K562 (cell line): ENCODE measurements around the gene RPS6KA2. TPM values are rescaled to one million over a fixed set of nuclear protein-coding genes. Genes with fewer than 3 reads are reported as not detected.
A peak's percentile ranks its signal among the peaks of the same experiment; 100 is the strongest.

Experiments
- ATAC-seq: fragments of 200-7000 bp; cut with Tn5 transposase; 3 replicates; pipeline ENCODE4 v1.9.1; 2020; ENCODE audit warnings: moderate library complexity
- BruUV-seq: library from RNA; stranded (reverse); fragments of 400-500 nt; replicated peaks from 2 replicates; lab custom pipeline; 2021; lab: Mats Ljungman, UMichigan
- CTCF ChIA-PET: fragments of 300-600 bp; formaldehyde crosslinking; extraction: SDS; loops from one replicate; lab custom pipeline; 2021; ENCODE audit warnings: low intra/inter-chr PET ratio; lab: Yijun Ruan, JAX
- POLR2A ChIA-PET: fragments of 300-600, 350-650 bp; sonication (Branson Sonifier 250); formaldehyde crosslinking; extraction: SDS; loops from one replicate; lab custom pipeline; 2021; ENCODE audit warnings: antibody characterized with exemption, inconsistent platforms; lab: Yijun Ruan, JAX
- DNase-seq, 4 experiments: peaks; one replicate each; pipeline versions ENCODE4 v3.0.0 to v3.0.0-alpha.2; 2011 to 2018; ENCODE audit warnings: low spot score in 3 of 4, mixed read lengths in 3 of 4; ENCODE audit errors: extremely low read depth in 1 of 4
- FAIRE-seq: peaks from 2 replicates; lab custom pipeline; 2011; peaks lifted over from hg19 to GRCh38; lab: Jason Lieb, UNC
- H2AFZ ChIP-seq: 2 replicates; pipeline ENCODE4 v1.6.0; 2011; ENCODE audit warnings: low read depth, low read length, control low read depth, inconsistent platforms
- H3K27ac ChIP-seq: fragments of 200-600 bp; 3 replicates; pipeline ENCODE4 v1.8.0; 2011; ENCODE audit warnings: low read depth, mild to moderate bottlenecking, control low read depth, inconsistent platforms, low read length, moderate library complexity, mixed read lengths; ENCODE audit errors: extremely low read depth
- H3K27me3 ChIP-seq, 2 experiments: fragments of 300-600 bp in 1 of 2; 2 replicates in 1 of 2; 3 replicates in 1 of 2; pipeline versions ENCODE4 v1.6.0 to v1.8.0; 2011; ENCODE audit warnings: inconsistent platforms in 2 of 2, low read length in 2 of 2, mild to moderate bottlenecking in 1 of 2, mixed read lengths in 1 of 2, moderate library complexity in 1 of 2; ENCODE audit not compliant: control insufficient read depth in 2 of 2, insufficient read depth in 2 of 2
- H3K36me3 ChIP-seq: fragments of 300-600 bp; 3 replicates; pipeline ENCODE4 v1.8.0; 2011; ENCODE audit warnings: mild to moderate bottlenecking, low read length, inconsistent platforms; ENCODE audit not compliant: control insufficient read depth, insufficient read depth
- H3K4me1 ChIP-seq, 2 experiments: fragments of 200-600 bp in 1 of 2; replicated peaks in 1 of 2; 2 replicates in 1 of 2; 3 replicates in 1 of 2; pipeline versions ENCODE4 v1.5.1 to v1.8.0; 2011; ENCODE audit warnings: inconsistent platforms in 2 of 2, low read length in 2 of 2, mild to moderate bottlenecking in 1 of 2, mixed read lengths in 1 of 2, moderate library complexity in 1 of 2; ENCODE audit not compliant: control insufficient read depth in 2 of 2, insufficient read depth in 2 of 2
- H3K4me2 ChIP-seq: 2 replicates; pipeline ENCODE4 v1.6.1; 2011; ENCODE audit warnings: low read length, control low read depth, inconsistent platforms, mixed read lengths; ENCODE audit not compliant: insufficient read depth
- H3K4me3 ChIP-seq: fragments of 200-600 bp; sonication (generic), shearing (Covaris generic); 2 replicates; pipeline ENCODE4 v1.5.1; 2016; ENCODE audit warnings: control low read depth, inconsistent platforms
- H3K79me2 ChIP-seq: fragments of 200-600 bp; 3 replicates; pipeline ENCODE4 v1.8.0; 2011; ENCODE audit warnings: low read length, inconsistent platforms; ENCODE audit not compliant: control insufficient read depth, insufficient read depth
- H3K9ac ChIP-seq, 2 experiments: 2 replicates each; pipeline versions ENCODE4 v1.6.0 to v1.6.1; 2011; ENCODE audit warnings: low read depth in 2 of 2, low read length in 2 of 2, control low read depth in 1 of 2, inconsistent platforms in 1 of 2, mild to moderate bottlenecking in 1 of 2, mixed read lengths in 1 of 2; ENCODE audit not compliant: insufficient read depth in 1 of 2
- H3K9me1 ChIP-seq: one replicate; pipeline ENCODE4 v1.6.0; 2011; ENCODE audit warnings: inconsistent platforms, mild to moderate bottlenecking, low read length, moderate library complexity; ENCODE audit not compliant: control insufficient read depth, insufficient read depth
- H3K9me3 ChIP-seq: replicated peaks from 2 replicates; pipeline ENCODE4 v1.5.1; 2011; ENCODE audit warnings: low read depth, low read length, inconsistent platforms; ENCODE audit not compliant: control insufficient read depth, insufficient read depth
- H4K20me1 ChIP-seq: replicated peaks from 2 replicates; pipeline ENCODE4 v1.6.1; 2011; ENCODE audit warnings: low read length, inconsistent platforms, mixed read lengths; ENCODE audit not compliant: control insufficient read depth, insufficient read depth
- CTCF ChIP-seq, 3 experiments: IDR thresholded peaks in 2 of 3; conservative IDR thresholded peaks in 1 of 3; 2 replicates each; pipeline ENCODE4 v1.5.1; 2011 to 2012; ENCODE audit warnings: low read length in 3 of 3, mild to moderate bottlenecking in 3 of 3, control low read depth in 2 of 3, improper control_type of control experiment in 1 of 3, inconsistent platforms in 1 of 3, low read depth in 1 of 3, mixed read lengths in 1 of 3, moderate library complexity in 1 of 3; ENCODE audit not compliant: insufficient read depth in 2 of 3
- E2F6 ChIP-seq, 2 experiments: IDR thresholded peaks; 2 replicates each; pipeline ENCODE4 v1.6.1; 2011; ENCODE audit warnings: borderline replicate concordance in 1 of 2, control low read depth in 1 of 2, low read depth in 1 of 2, low read length in 1 of 2, mild to moderate bottlenecking in 1 of 2, mixed read lengths in 1 of 2, moderate library complexity in 1 of 2; ENCODE audit not compliant: insufficient read depth in 1 of 2, insufficient read length in 1 of 2, poor library complexity in 1 of 2, severe bottlenecking in 1 of 2; ENCODE audit errors: extremely low read depth in 1 of 2
- EZH2 ChIP-seq: IDR thresholded peaks from 2 replicates; pipeline ENCODE4 v1.6.1; 2012; ENCODE audit warnings: low read depth, mild to moderate bottlenecking, inconsistent platforms, low read length, borderline replicate concordance
- MAX ChIP-seq: sonication (generic); formaldehyde crosslinking; IDR thresholded peaks from 2 replicates; pipeline ENCODE4 v1.9.0; 2022; ENCODE audit warnings: mild to moderate bottlenecking, missing genetic modification reagents
- RERE ChIP-seq: sonication (generic); formaldehyde crosslinking; IDR thresholded peaks from 2 replicates; pipeline ENCODE4 v1.8.0; 2023; ENCODE audit warnings: missing genetic modification reagents, mild to moderate bottlenecking, borderline replicate concordance
- SMARCA4 ChIP-seq: fragments of 450-650 bp; IDR thresholded peaks from 2 replicates; pipeline ENCODE4 v1.6.1; 2016
- TRIM25 ChIP-seq: fragments of 450-650 bp; IDR thresholded peaks from 2 replicates; pipeline ENCODE4 v1.7.0; 2016; ENCODE audit warnings: borderline replicate concordance
- WGBS: fragments of 100-300 bp; shearing (Covaris generic); methylation state at CpG from one replicate; pipeline ENCODE4 v1.1.6; 2016; ENCODE audit warnings: low coverage, mixed read lengths; ENCODE audit not compliant: insufficient coverage; ENCODE audit errors: missing lambda C conversion rate; 5-methylcytosine and 5-hydroxymethylcytosine counted together
- in situ Hi-C: fragments of 300-500 bp; cut with MboI; formaldehyde crosslinking; loops from 4 replicates; pipeline ENCODE4 v1.15.0; 2018; ENCODE audit warnings: inconsistent platforms, mixed read lengths
- intact Hi-C: fragments of 100-400 bp; cut with micrococcal nuclease; formaldehyde crosslinking; loops from 2 replicates; pipeline ENCODE4 v1.14.2; 2022
- polyA plus RNA-seq, 8 experiments: library from polyadenylated mRNA; depleted of rRNA in 4 of 8; stranded (reverse) in 5 of 8; unstranded in 3 of 8; fragments of >200 nt; fragmentation: Nextera tagmentation in 2 of 8; fragmentation: Illumina TruSeq in 1 of 8; extraction: Ambion mirVana in 2 of 8; extraction: Trizol in 1 of 8; gene quantifications; 2 replicates each; pipeline versions ENCODE4 v1.2.1 to v1.2.3, GENCODE V29; 2011 to 2014; ENCODE audit warnings: inconsistent platforms in 1 of 8, missing spikeins in 1 of 8
- total RNA-seq, 7 experiments: library from RNA; depleted of rRNA in 6 of 7; stranded (reverse); fragments of >200 nt in 6 of 7; fragmentation: Illumina TruSeq in 2 of 7; extraction: Trizol in 2 of 7; gene quantifications; 2 replicates each; pipeline versions ENCODE4 v1.2.1 to v1.2.3, GENCODE V29; 2011 to 2021; ENCODE audit warnings: low replicate concordance in 1 of 7

The RPS6KA2 gene
- total and polyA plus RNA-seq, 9 of the 15 experiments (the other 6 are each of a cell fraction or from before 2014, with no cell fraction given) = 0.29 to 1.00 (median 0.53) TPM

GRCh38 chr6:166437661-166438060, 189.4 kb downstream of the RPS6KA2 start:
- H3K27me3 ChIP-seq = peaks cover 79 to 84% of the 10 kb centered on the region in 2 experiments

More at GRCh38 chr6:166437661-166438060, 189.4 kb downstream of the RPS6KA2 start:
- TF ChIP-seq E2F6 (IDR thresholded peaks at IDR 0.05; ENCODE audit: borderline replicate concordance in 1 of 2, extremely low read depth in 1 of 2, insufficient read depth in 1 of 2, insufficient read length in 1 of 2, low read depth in 1 of 2, low read length in 1 of 2, poor library complexity in 1 of 2, severe bottlenecking in 1 of 2) (peak in 1 of 2 experiments; percentile 75), SMARCA4 (no peak), TRIM25 (no peak), MAX (CRISPR knock-in tag) (peak; percentile 72), EZH2 (0 out of 2 replicates have a peak, but pooled peaks have one; percentile 45), CTCF (IDR thresholded peaks at IDR 0.05 in 2 of 3, conservative IDR thresholded peaks at IDR 0.05 in 1 of 3; ENCODE audit: insufficient read depth in 2 of 3, low read depth in 1 of 3, low read length in 3 of 3) (peak in 1 of 3 experiments; percentile 26; a peak in 1 of 6 replicates), RERE (CRISPR knock-in tag) (no peak)
- H3K27ac ChIP-seq = no peak overlapping the region
- no peak overlapping the region for H3K9ac ChIP-seq
- FAIRE-seq (peak; percentile 23), ATAC-seq (peak; percentile 19; the same call in 1 of the 3 replicates), DNase-seq (peak in 1 of 4 experiments; percentile 10)
- H3K79me2 ChIP-seq = no peaks in the 10 kb centered on the region
- no peak overlapping the region for H2AFZ ChIP-seq
- in situ Hi-C loops (no loop called here), intact Hi-C loops (no loop called here)
- no TSS peak for BruUV-seq
- no peaks in the 10 kb centered on the region for H3K36me3 ChIP-seq
- H4K20me1 ChIP-seq = peaks cover 4% of the 10 kb centered on the region; the same call in 1 of the 2 replicates
- ChIA-PET POLR2A (interaction anchor here (1.3 to 2.2 kb wide), 2 partner anchors 27 to 38 kb away, joined by 4 to 5 read pairs; no protein-coding TSS in a partner anchor), CTCF (no interaction called here)
- H3K4me3 ChIP-seq = no peak overlapping the region
- peaks cover 5% of the 10 kb centered on the region for H3K9me1 ChIP-seq
- no peak overlapping the region for H3K4me2 ChIP-seq
- WGBS = 8% methylated on average over 15 of the region's 15 CpGs
- peaks cover 0 to 3% of the 10 kb centered on the region in 2 experiments; a peak in 2 of 5 replicates for H3K4me1 ChIP-seq
- no peaks in the 10 kb centered on the region for H3K9me3 ChIP-seq
